Measurements from ENCODE around the gene MPZL2.

Gene MPZL2

DNA sequence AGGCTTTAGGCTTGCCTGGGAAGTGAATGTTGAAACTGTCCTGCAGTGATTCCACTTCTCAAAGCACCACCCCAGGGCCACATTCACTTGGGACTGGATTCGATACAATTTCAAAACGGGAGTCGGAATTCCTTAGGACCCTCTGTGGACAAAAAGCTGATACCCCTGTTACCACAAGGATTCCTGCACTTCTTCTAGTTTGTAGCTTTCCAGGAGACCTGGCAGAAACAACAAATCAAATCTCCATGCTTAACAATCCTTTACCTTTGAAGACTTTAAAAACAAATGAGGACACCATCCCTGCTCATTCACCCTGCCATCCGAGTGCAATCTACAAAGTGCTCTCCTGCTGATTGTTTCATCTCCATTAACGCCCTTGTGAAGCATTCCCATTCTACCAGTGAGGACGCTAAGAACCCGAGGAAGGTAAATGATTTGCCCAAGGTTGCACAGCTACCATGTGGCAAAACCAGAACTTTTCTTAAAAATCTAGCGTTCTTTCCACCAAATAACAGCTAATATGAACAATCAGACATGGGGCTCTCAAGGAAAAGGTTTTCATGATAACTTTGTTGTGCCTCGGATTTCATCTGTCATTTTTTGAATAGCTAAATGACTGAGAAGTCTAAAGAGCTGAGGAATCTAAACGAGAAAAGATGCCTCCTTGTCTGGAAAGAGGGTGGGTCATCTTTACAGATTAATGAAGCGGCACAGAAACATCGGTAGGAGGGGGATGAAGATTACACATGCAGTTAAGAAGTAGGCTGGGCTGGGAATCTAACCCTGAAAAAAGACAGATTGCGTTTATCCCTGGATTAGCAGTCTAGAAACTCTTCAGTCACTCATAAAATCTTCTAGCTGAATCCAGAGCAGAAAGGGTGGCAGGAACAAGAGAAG lies 720 bp upstream of the MPZL2 start:
- H3K36me3 ChIP-seq (ENCODE audit: insufficient read depth, low read length), result no peaks in the 10 kb centered on the region
- no peaks in the 10 kb centered on the region for H3K79me2 ChIP-seq (ENCODE audit: insufficient read depth, low read length)
- no peak overlapping the region for H3K4me3 ChIP-seq (ENCODE audit: low read depth, low read length, poor library complexity, severe bottlenecking)
- no peaks in the 10 kb centered on the region for H3F3A ChIP-seq (ENCODE audit: insufficient read depth, low read length)
- H2AFZ ChIP-seq (ENCODE audit: low read length), result no peak overlapping the region
- no peak overlapping the region for H3K27ac ChIP-seq (ENCODE audit: low read depth, low read length, poor library complexity, severe bottlenecking)
- no peak for TF ChIP-seq EZH2 (IDR thresholded peaks at IDR 0.05; ENCODE audit: borderline replicate concordance, low read length)
- TF ChIP-seq, protein P1, sequence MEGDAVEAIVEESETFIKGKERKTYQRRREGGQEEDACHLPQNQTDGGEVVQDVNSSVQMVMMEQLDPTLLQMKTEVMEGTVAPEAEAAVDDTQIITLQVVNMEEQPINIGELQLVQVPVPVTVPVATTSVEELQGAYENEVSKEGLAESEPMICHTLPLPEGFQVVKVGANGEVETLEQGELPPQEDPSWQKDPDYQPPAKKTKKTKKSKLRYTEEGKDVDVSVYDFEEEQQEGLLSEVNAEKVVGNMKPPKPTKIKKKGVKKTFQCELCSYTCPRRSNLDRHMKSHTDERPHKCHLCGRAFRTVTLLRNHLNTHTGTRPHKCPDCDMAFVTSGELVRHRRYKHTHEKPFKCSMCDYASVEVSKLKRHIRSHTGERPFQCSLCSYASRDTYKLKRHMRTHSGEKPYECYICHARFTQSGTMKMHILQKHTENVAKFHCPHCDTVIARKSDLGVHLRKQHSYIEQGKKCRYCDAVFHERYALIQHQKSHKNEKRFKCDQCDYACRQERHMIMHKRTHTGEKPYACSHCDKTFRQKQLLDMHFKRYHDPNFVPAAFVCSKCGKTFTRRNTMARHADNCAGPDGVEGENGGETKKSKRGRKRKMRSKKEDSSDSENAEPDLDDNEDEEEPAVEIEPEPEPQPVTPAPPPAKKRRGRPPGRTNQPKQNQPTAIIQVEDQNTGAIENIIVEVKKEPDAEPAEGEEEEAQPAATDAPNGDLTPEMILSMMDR (IDR thresholded peaks at IDR 0.05; ENCODE audit: low read length), result no peak
- H3K9me3 ChIP-seq (ENCODE audit: low read length), result no peaks in the 10 kb centered on the region
- H4K20me1 ChIP-seq (ENCODE audit: insufficient read depth, low read length), result no peaks in the 10 kb centered on the region
- no peak overlapping the region for H3K9ac ChIP-seq (ENCODE audit: low read length)
- no peak overlapping the region for H3K4me2 ChIP-seq (ENCODE audit: low read length)
- no peaks in the 10 kb centered on the region for H3K9me2 ChIP-seq (ENCODE audit: low read depth, low read length)
- H3K27me3 ChIP-seq (ENCODE audit: insufficient read depth, low read length), result no peaks in the 10 kb centered on the region
- H3K4me1 ChIP-seq (ENCODE audit: insufficient read depth, low read length, severe bottlenecking), result no peaks in the 10 kb centered on the region

DNA sequence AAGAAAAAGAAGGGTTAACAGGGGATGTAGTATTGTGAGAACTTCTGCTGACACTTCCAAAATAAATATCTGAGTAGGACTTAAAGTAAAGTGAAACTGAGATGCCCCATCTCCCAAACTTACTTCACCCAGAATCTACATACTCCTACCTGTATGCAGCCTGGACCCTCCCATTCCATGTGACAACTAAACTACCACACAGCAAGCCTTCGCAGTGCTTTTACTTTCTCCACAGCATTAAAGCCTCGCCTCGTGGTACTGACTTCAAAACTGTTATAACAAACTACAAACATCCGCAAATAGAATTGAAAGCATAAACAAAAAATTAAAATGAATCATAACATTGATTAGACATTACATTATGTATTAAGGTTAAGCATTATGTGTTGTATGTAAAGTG lies 985 bp downstream of the MPZL2 start:
- Histone ChIP-seq H3K9me2 (ENCODE audit: low read depth, low read length) (no peaks in the 10 kb centered on the region), H3K36me3 (ENCODE audit: insufficient read depth, low read length) (no peaks in the 10 kb centered on the region), H3K4me3 (ENCODE audit: low read depth, low read length, poor library complexity, severe bottlenecking) (no peak overlapping the region), H3K4me2 (ENCODE audit: low read length) (no peak overlapping the region), H3K9me3 (ENCODE audit: low read length) (no peaks in the 10 kb centered on the region), H3F3A (ENCODE audit: insufficient read depth, low read length) (no peaks in the 10 kb centered on the region), H3K27ac (ENCODE audit: low read depth, low read length, poor library complexity, severe bottlenecking) (no peak overlapping the region), H2AFZ (ENCODE audit: low read length) (no peak overlapping the region), H3K4me1 (ENCODE audit: insufficient read depth, low read length, severe bottlenecking) (no peaks in the 10 kb centered on the region), H3K79me2 (ENCODE audit: insufficient read depth, low read length) (no peaks in the 10 kb centered on the region), H3K27me3 (ENCODE audit: insufficient read depth, low read length) (no peaks in the 10 kb centered on the region), H3K9ac (ENCODE audit: low read length) (no peak overlapping the region), H4K20me1 (ENCODE audit: insufficient read depth, low read length) (no peaks in the 10 kb centered on the region)
- TF ChIP-seq, protein P1 (IDR thresholded peaks at IDR 0.05; ENCODE audit: low read length), result no peak
- TF ChIP-seq EZH2 (IDR thresholded peaks at IDR 0.05; ENCODE audit: borderline replicate concordance, low read length), result no peak

DNA sequence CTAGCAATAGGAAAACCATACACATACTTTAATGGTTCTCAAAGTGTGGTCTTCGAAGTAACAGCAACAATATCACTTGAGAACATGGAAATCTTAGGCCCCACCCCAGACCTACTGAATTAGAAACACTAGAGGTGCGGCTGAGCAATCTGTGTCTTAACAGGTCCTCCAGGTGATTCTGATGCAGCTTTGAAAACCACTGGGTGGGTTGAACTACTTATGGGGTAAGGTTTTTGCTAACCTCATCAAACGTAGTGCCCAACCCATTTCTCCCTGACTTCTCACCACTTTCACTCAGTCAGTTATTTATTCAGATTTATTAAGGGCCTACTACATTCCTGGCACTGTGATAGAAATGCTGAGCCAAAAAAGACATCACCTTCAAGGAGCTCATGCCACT lies 3.7 kb downstream of the MPZL2 start:
- Histone ChIP-seq H3K4me1 (ENCODE audit: insufficient read depth, low read length, severe bottlenecking) (no peaks in the 10 kb centered on the region), H3K4me2 (ENCODE audit: low read length) (no peak overlapping the region), H3K9me2 (ENCODE audit: low read depth, low read length) (no peaks in the 10 kb centered on the region), H3K9ac (ENCODE audit: low read length) (no peak overlapping the region), H3K27me3 (ENCODE audit: insufficient read depth, low read length) (no peaks in the 10 kb centered on the region), H3K4me3 (ENCODE audit: low read depth, low read length, poor library complexity, severe bottlenecking) (no peak overlapping the region), H2AFZ (ENCODE audit: low read length) (no peak overlapping the region), H3K36me3 (ENCODE audit: insufficient read depth, low read length) (no peaks in the 10 kb centered on the region), H4K20me1 (ENCODE audit: insufficient read depth, low read length) (no peaks in the 10 kb centered on the region), H3K9me3 (ENCODE audit: low read length) (no peaks in the 10 kb centered on the region), H3K79me2 (ENCODE audit: insufficient read depth, low read length) (no peaks in the 10 kb centered on the region), H3K27ac (ENCODE audit: low read depth, low read length, poor library complexity, severe bottlenecking) (no peak overlapping the region), H3F3A (ENCODE audit: insufficient read depth, low read length) (no peaks in the 10 kb centered on the region)
- TF ChIP-seq EZH2 (IDR thresholded peaks at IDR 0.05; ENCODE audit: borderline replicate concordance, low read length), result no peak
- TF ChIP-seq, protein P1 (IDR thresholded peaks at IDR 0.05; ENCODE audit: low read length), result no peak
